Stimulated activated CD8-positive, alpha-beta memory T cell treated with anti-CD3 and anti-CD28 coated beads, Interleukin-4, amount 100 ng/mL, for 1 hour (primary cell): ENCODE data around the gene BDKRB2.

Experiments used
- DNase-seq, 2 donors: peaks; one replicate each; pipeline ENCODE4 v3.0.0-alpha.2; 2020; ENCODE audit warnings: low read depth in 2 of 2, low spot score in 1 of 2

Gene BDKRB2

GRCh38 chr14:96197969-96198368, 6.7 kb upstream of the BDKRB2 start:
- DNase-seq = no peak

GRCh38 chr14:96198430-96199130, 6.1 kb upstream of the BDKRB2 start:
- DNase-seq = no peak

GRCh38 chr14:96201157-96201556, 3.5 kb upstream of the BDKRB2 start:
- DNase-seq = no peak

- no peak for DNase-seq
Measured at GRCh38 chr14:96201965-96202364, 2.7 kb upstream of the BDKRB2 start.

GRCh38 chr14:96202441-96203094, 2.1 kb upstream of the BDKRB2 start:
- DNase-seq = no peak

- DNase-seq = no peak
Measured at GRCh38 chr14:96203116-96203515, 1.5 kb upstream of the BDKRB2 start.

GRCh38 chr14:96203635-96204034, 1.0 kb upstream of the BDKRB2 start:
- no peak for DNase-seq

- no peak for DNase-seq
Measured at GRCh38 chr14:96205059-96205977, 679 bp downstream of the BDKRB2 start.

GRCh38 chr14:96205978-96206360, 1.3 kb downstream of the BDKRB2 start:
- no peak for DNase-seq

- DNase-seq = no peak
Measured at GRCh38 chr14:96206461-96206860, 1.8 kb downstream of the BDKRB2 start.

- DNase-seq = no peak
Measured at GRCh38 chr14:96207686-96208085, 3.0 kb downstream of the BDKRB2 start.

- no peak for DNase-seq
Measured at GRCh38 chr14:96208739-96209138, 4.1 kb downstream of the BDKRB2 start.

- no peak for DNase-seq
Measured at GRCh38 chr14:96212140-96212539, 7.5 kb downstream of the BDKRB2 start.

- DNase-seq = no peak
Measured at GRCh38 chr14:96212896-96213295, 8.3 kb downstream of the BDKRB2 start.

- DNase-seq = no peak
Measured at GRCh38 chr14:96213871-96214465, 9.3 kb downstream of the BDKRB2 start.

GRCh38 chr14:96214793-96215192, 10.2 kb downstream of the BDKRB2 start:
- no peak for DNase-seq

- no peak for DNase-seq
Measured at GRCh38 chr14:96215452-96216244, 11.0 kb downstream of the BDKRB2 start.

GRCh38 chr14:96216627-96217026, 12.0 kb downstream of the BDKRB2 start:
- no peak for DNase-seq

- DNase-seq = no peak
Measured at GRCh38 chr14:96217376-96217913, 12.8 kb downstream of the BDKRB2 start.

- no peak for DNase-seq
Measured at GRCh38 chr14:96221109-96221650, 16.5 kb downstream of the BDKRB2 start.
